CD14-positive monocyte (primary cell): ENCODE measurements around the gene HOXD11. TPM values are rescaled to one million over a fixed set of nuclear protein-coding genes. Genes with fewer than 3 reads are reported as not detected.

ENCODE experiments used
- DNase-seq, 3 donors: peaks; one replicate each; pipeline ENCODE4 v3.0.0-alpha.2; 2011 to 2022
- H2AFZ ChIP-seq: 2 replicates; pipeline ENCODE4 v1.6.0; 2012; ENCODE audit warnings: mild to moderate bottlenecking, low read depth, low read length, inconsistent platforms; ENCODE audit not compliant: insufficient read depth, poor library complexity, severe bottlenecking
- H3K27ac ChIP-seq, 2 donors: 1 replicate in 1 of 2; 2 replicates in 1 of 2; pipeline ENCODE4 v1.5.1; 2012 to 2013; ENCODE audit warnings: low read length in 2 of 2, control low read depth in 1 of 2, inconsistent platforms in 1 of 2, low read depth in 1 of 2, mild to moderate bottlenecking in 1 of 2
- H3K27me3 ChIP-seq, 2 donors: one replicate each; pipeline versions ENCODE4 v1.6.0 to v1.6.1; 2011 to 2013; ENCODE audit warnings: low read length in 2 of 2; ENCODE audit not compliant: control insufficient read depth in 2 of 2, insufficient read depth in 2 of 2
- H3K36me3 ChIP-seq, 2 donors: replicated peaks in 1 of 2; 1 replicate in 1 of 2; 2 replicates in 1 of 2; pipeline versions ENCODE4 v1.5.1 to v1.6.1; 2012 to 2013; ENCODE audit warnings: low read length in 2 of 2, control low read depth in 1 of 2, inconsistent platforms in 1 of 2, mild to moderate bottlenecking in 1 of 2; ENCODE audit not compliant: insufficient read depth in 2 of 2, control insufficient read depth in 1 of 2
- H3K4me1 ChIP-seq, 2 donors: 1 replicate in 1 of 2; 2 replicates in 1 of 2; pipeline versions ENCODE4 v1.5.1 to v1.6.1; 2012 to 2013; ENCODE audit warnings: low read length in 2 of 2, control low read depth in 1 of 2, inconsistent platforms in 1 of 2, mild to moderate bottlenecking in 1 of 2, moderate library complexity in 1 of 2; ENCODE audit not compliant: insufficient read depth in 2 of 2, control insufficient read depth in 1 of 2
- H3K4me2 ChIP-seq: replicated peaks from 2 replicates; pipeline ENCODE3; 2012; ENCODE audit warnings: low read length, moderate library complexity, mild to moderate bottlenecking; ENCODE audit not compliant: poor library complexity, severe bottlenecking; ENCODE audit errors: extremely low read depth
- H3K4me3 ChIP-seq, 3 experiments: fragments of 200-600 bp in 1 of 3; sonication (generic) in 1 of 3; replicated peaks in 1 of 3; 1 replicate in 2 of 3; 2 replicates in 1 of 3; pipeline ENCODE4 v1.5.1; 2011 to 2013; ENCODE audit warnings: low read length in 3 of 3, mild to moderate bottlenecking in 3 of 3, control low read depth in 2 of 3, low read depth in 2 of 3, inconsistent platforms in 1 of 3, moderate library complexity in 1 of 3
- H3K79me2 ChIP-seq: 2 replicates; pipeline ENCODE4 v1.6.0; 2012; ENCODE audit warnings: mild to moderate bottlenecking, control low read depth, inconsistent platforms, low read length, moderate library complexity; ENCODE audit not compliant: insufficient read depth
- H3K9ac ChIP-seq: 2 replicates; pipeline ENCODE4 v1.6.0; 2017; ENCODE audit warnings: low read length, mild to moderate bottlenecking; ENCODE audit not compliant: insufficient read depth, poor library complexity, severe bottlenecking
- H3K9me3 ChIP-seq, 2 donors: replicated peaks in 1 of 2; 1 replicate in 1 of 2; 2 replicates in 1 of 2; pipeline versions ENCODE4 v1.5.1 to v1.6.1; 2012 to 2013; ENCODE audit warnings: low read length in 2 of 2, control low read depth in 1 of 2; ENCODE audit not compliant: control insufficient read depth in 1 of 2, insufficient read depth in 1 of 2
- H4K20me1 ChIP-seq: 2 replicates; pipeline ENCODE4 v1.6.0; 2012; ENCODE audit warnings: mild to moderate bottlenecking, low read length, control low read depth, moderate library complexity; ENCODE audit not compliant: insufficient read depth
- H3K27ac Mint-ChIP-seq, 7 donors: one replicate each; pipeline ENCODE4 v1.8.0; 2020; ENCODE audit warnings: mild to moderate bottlenecking in 7 of 7, mixed read lengths in 7 of 7, moderate library complexity in 6 of 7, inconsistent platforms in 2 of 7
- H3K27me3 Mint-ChIP-seq, 3 donors: one replicate each; pipeline ENCODE4 v1.8.0; 2021 to 2022; ENCODE audit warnings: low read depth in 3 of 3, mild to moderate bottlenecking in 3 of 3, mixed read lengths in 3 of 3, moderate library complexity in 3 of 3, inconsistent platforms in 1 of 3
- H3K36me3 Mint-ChIP-seq, 2 donors: one replicate each; pipeline ENCODE4 v1.8.0; 2020; ENCODE audit warnings: mixed read lengths in 2 of 2, inconsistent platforms in 1 of 2, mild to moderate bottlenecking in 1 of 2
- H3K4me1 Mint-ChIP-seq: one replicate; pipeline ENCODE4 v1.8.0; 2020; ENCODE audit warnings: mild to moderate bottlenecking, mixed read lengths
- H3K4me3 Mint-ChIP-seq, 2 donors: one replicate each; pipeline ENCODE4 v1.8.0; 2020; ENCODE audit warnings: mild to moderate bottlenecking in 2 of 2, mixed read lengths in 2 of 2, moderate library complexity in 1 of 2
- H3K9me3 Mint-ChIP-seq, 7 donors: one replicate each; pipeline ENCODE4 v1.8.0; 2020 to 2022; ENCODE audit warnings: mixed read lengths in 7 of 7, mild to moderate bottlenecking in 6 of 7, moderate library complexity in 6 of 7, inconsistent platforms in 2 of 7
- CTCF ChIP-seq: fragments of 200-600 bp; IDR thresholded peaks from one replicate; pipeline ENCODE4 v1.8.0; 2022; ENCODE audit warnings: antibody characterized with exemption, mild to moderate bottlenecking
- WGBS: methylation state at CpG from one replicate; pipeline ENCODE4 v1.1.5; 2013; ENCODE audit warnings: missing lambda C conversion rate; ENCODE audit not compliant: insufficient coverage; 5-methylcytosine and 5-hydroxymethylcytosine counted together
- intact Hi-C, 2 donors: fragments of 100-400 bp; cut with micrococcal nuclease; formaldehyde crosslinking; loops; one replicate each; pipeline versions ENCODE4 v1.15.0 to v1.15.1; 2023
- polyA plus RNA-seq, 3 donors: library from polyadenylated mRNA; depleted of rRNA in 1 of 3; unstranded in 2 of 3; stranded (reverse) in 1 of 3; fragments of 300-500 nt in 2 of 3; fragments of >200 nt in 1 of 3; fragmentation: Illumina TruSeq in 2 of 3; gene quantifications; 1 replicate in 2 of 3; 2 replicates in 1 of 3; pipeline ENCODE4 v1.2.3, GENCODE V29; 2012 to 2021

HOXD11 gene
- polyA plus RNA-seq, 3 donors: not detected

GRCh38 chr2:176088048-176088936 lies 18.8 kb upstream of the HOXD11 start:
- Mint-ChIP-seq H3K27me3 (peaks cover 93 to 98% (median 95%) of the 10 kb centered on the region in 3 donors), H3K36me3 (peaks cover 0 to 15% of the 10 kb centered on the region in 2 donors), H3K4me3 (peak overlapping the region; percentile 79 to 98), H3K9me3 (peaks cover 0 to 44% (median 26%) of the 10 kb centered on the region in 7 donors), H3K4me1 (peaks cover 31% of the 10 kb centered on the region), H3K27ac (no peak overlapping the region)
- TF ChIP-seq CTCF: peak; percentile 77
- WGBS: 1% methylated on average over 33 of the region's 49 CpGs
- H3K4me3 ChIP-seq: peak overlapping the region in 1 of 3 experiments; percentile 48
- H3K36me3 ChIP-seq: no peaks in the 10 kb centered on the region
- H3K9me3 ChIP-seq: peaks cover 0 to 82% of the 10 kb centered on the region in 2 donors
- no peak overlapping the region for H3K27ac ChIP-seq
- peaks cover 91 to 94% of the 10 kb centered on the region in 2 donors for H3K27me3 ChIP-seq
- no peak overlapping the region for H3K9ac ChIP-seq
- peak in 2 of 3 donors; percentile 21 to 54 for DNase-seq
- peaks cover 11 to 19% of the 10 kb centered on the region in 2 donors for H3K4me1 ChIP-seq
- no peaks in the 10 kb centered on the region for H3K79me2 ChIP-seq
- intact Hi-C loops: no loop called here
- H4K20me1 ChIP-seq: no peaks in the 10 kb centered on the region
- H3K4me2 ChIP-seq: peak overlapping the region; percentile 64
- H2AFZ ChIP-seq: peak overlapping the region; percentile 44

- Mint-ChIP-seq H3K9me3 (peaks cover 0 to 44% (median 30%) of the 10 kb centered on the region in 7 donors), H3K4me1 (peaks cover 33% of the 10 kb centered on the region), H3K4me3 (peak overlapping the region in 1 of 2 donors; percentile 98), H3K27me3 (peaks cover 93 to 98% (median 95%) of the 10 kb centered on the region in 3 donors), H3K36me3 (peaks cover 0 to 19% of the 10 kb centered on the region in 2 donors), H3K27ac (no peak overlapping the region)
- Histone ChIP-seq H3K9me3 (peaks cover 0 to 81% of the 10 kb centered on the region in 2 donors), H3K4me2 (no peak overlapping the region), H3K9ac (no peak overlapping the region), H3K27me3 (peaks cover 91 to 94% of the 10 kb centered on the region in 2 donors), H3K4me1 (peaks cover 14 to 22% of the 10 kb centered on the region in 2 donors), H3K4me3 (no peak overlapping the region), H3K36me3 (no peaks in the 10 kb centered on the region), H2AFZ (no peak overlapping the region), H3K79me2 (no peaks in the 10 kb centered on the region), H3K27ac (no peak overlapping the region), H4K20me1 (no peaks in the 10 kb centered on the region)
- WGBS: 9% methylated on average over 6 of the region's 6 CpGs
- no peak for TF ChIP-seq CTCF
- intact Hi-C loops: no loop called here
- no peak for DNase-seq
These were observed 17.9 kb upstream of the HOXD11 start for GRCh38 chr2:176088937-176089842.
